Lung (tissue), 12 donors: Measurements from ENCODE around the gene PDE1C. TPM values are rescaled to one million over a fixed set of nuclear protein-coding genes. Genes with fewer than 3 reads are reported as not detected.
"Not testable (repeated sequence)": the region's sequence is repeated elsewhere in the genome, so short reads cannot be mapped to it uniquely, and the experiment has no call there.

Experiments
- ATAC-seq: fragments of 200-7000 bp; cut with Tn5 transposase; one replicate; pipeline ENCODE4 v1.9.1; 2020; ENCODE audit warnings: moderate number of reproducible peaks; ENCODE audit not compliant: insufficient read depth, low FRiP score
- DNase-seq, 3 donors: peaks; one replicate each; pipeline ENCODE4 v3.0.0-alpha.2; 2013 to 2017
- H3K27ac ChIP-seq, 2 donors: one replicate each; pipeline ENCODE4 v1.5.1; 2013; ENCODE audit warnings: mild to moderate bottlenecking in 2 of 2, moderate library complexity in 2 of 2, control low read depth in 1 of 2, inconsistent platforms in 1 of 2, low read depth in 1 of 2, low read length in 1 of 2
- H3K27me3 ChIP-seq, 3 donors: one replicate each; pipeline ENCODE4 v1.5.1; 2013; ENCODE audit warnings: low read length in 2 of 3; ENCODE audit not compliant: control insufficient read depth in 3 of 3, insufficient read depth in 3 of 3
- H3K36me3 ChIP-seq, 4 donors: one replicate each; pipeline ENCODE4 v1.5.1; 2013; ENCODE audit warnings: low read length in 4 of 4, mild to moderate bottlenecking in 1 of 4, moderate library complexity in 1 of 4; ENCODE audit not compliant: control insufficient read depth in 4 of 4, insufficient read depth in 4 of 4
- H3K4me1 ChIP-seq, 5 donors: one replicate each; pipeline ENCODE4 v1.5.1; 2013; ENCODE audit warnings: low read length in 5 of 5, mild to moderate bottlenecking in 2 of 5, moderate library complexity in 1 of 5; ENCODE audit not compliant: control insufficient read depth in 5 of 5, insufficient read depth in 5 of 5
- H3K4me3 ChIP-seq: one replicate; pipeline ENCODE4 v1.5.1; 2013; ENCODE audit warnings: mild to moderate bottlenecking, control low read depth, moderate library complexity
- H3K9ac ChIP-seq, 2 donors: one replicate each; pipeline ENCODE4 v1.5.1; 2013; ENCODE audit warnings: low read length in 2 of 2, control low read depth in 1 of 2; ENCODE audit not compliant: insufficient read depth in 1 of 2
- H3K9me3 ChIP-seq, 4 donors: one replicate each; pipeline ENCODE4 v1.5.1; 2013; ENCODE audit warnings: low read length in 3 of 4, mild to moderate bottlenecking in 1 of 4, moderate library complexity in 1 of 4; ENCODE audit not compliant: control insufficient read depth in 4 of 4, insufficient read depth in 3 of 4
- WGBS, 2 donors: extraction: QIAGEN DNeasy Blood & Tissue Kit; methylation state at CpG; one replicate each; pipeline ENCODE4 v1.1.7; 2013; 5-methylcytosine and 5-hydroxymethylcytosine counted together
- polyA plus RNA-seq, 2 donors: library from polyadenylated mRNA; stranded (reverse); fragments of 200-250 nt; gene quantifications; one replicate each; pipeline ENCODE4 v1.2.1, GENCODE V29; 2013
- total RNA-seq, 2 donors: library from RNA; depleted of rRNA in 1 of 2; stranded (reverse); fragments of >200 nt in 1 of 2; gene quantifications; one replicate each; pipeline ENCODE4 v1.2.1, GENCODE V29; 2014 to 2021
- TF ChIP-seq, protein P1 (sequence below): IDR thresholded peaks from 2 replicates; pipeline ENCODE4 v1.5.1; 2012; ENCODE audit warnings: mild to moderate bottlenecking; ENCODE audit errors: control extremely low read depth, extremely low read depth
- donor health status: control.
- donor health status: control.
- donor health status: Bipolar disorder and iron deficiency.
- donor health status: healthy.
- donor health status: DM: yes; HTN: yes; CAD: no.

The PDE1C gene
- total and polyA plus RNA-seq, 4 donors, result 1.9 to 14.3 (median 6.1) TPM

DNA sequence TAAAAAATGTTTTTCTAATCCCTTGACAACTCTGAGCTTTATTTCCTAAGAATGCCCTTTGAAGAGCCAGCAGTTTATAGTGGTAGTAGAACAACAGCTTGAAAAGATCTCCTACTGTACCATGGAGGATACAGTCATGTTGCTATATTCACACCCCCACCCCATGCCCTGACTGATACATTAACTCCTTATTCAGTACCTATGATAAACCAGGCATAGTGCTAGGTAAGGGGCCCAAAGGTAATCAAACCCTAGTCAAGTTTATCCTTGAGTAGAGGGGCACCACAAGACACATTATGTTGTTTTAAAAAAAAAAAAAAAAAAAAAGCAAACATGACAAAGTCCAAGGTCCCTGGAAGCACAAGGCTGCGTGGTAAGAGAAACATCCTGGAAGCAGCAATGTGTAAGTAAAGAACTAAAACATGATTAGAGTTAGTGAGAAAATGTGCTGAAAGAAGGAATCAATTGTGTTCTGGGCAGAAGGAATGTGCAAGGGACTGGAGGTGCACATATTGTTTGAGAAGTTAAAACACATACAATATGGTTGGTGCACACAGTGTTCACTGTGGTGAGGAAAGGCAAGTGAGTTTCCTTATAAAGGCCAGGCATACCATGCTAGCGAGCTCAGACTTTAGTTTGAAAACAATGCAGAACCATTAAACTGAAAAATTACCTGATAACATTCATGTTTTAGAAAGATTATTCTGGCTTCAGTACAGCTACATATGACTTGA, 51.2 kb downstream of the PDE1C start:
- no peak overlapping the region for H3K9ac ChIP-seq
- H3K9me3 ChIP-seq, result no peaks in the 10 kb centered on the region
- ATAC-seq, result no peak
- H3K4me3 ChIP-seq, result no peak overlapping the region
- no peaks in the 10 kb centered on the region for H3K27me3 ChIP-seq
- H3K27ac ChIP-seq, result no peak overlapping the region
- WGBS, 2 donors, result 78 to 89% methylated on average over 2 of the region's 2 CpGs
- DNase-seq, result no peak
- H3K36me3 ChIP-seq, result peaks cover 0 to 5% (median 0%) of the 10 kb centered on the region in 4 donors
- TF ChIP-seq, protein P1, sequence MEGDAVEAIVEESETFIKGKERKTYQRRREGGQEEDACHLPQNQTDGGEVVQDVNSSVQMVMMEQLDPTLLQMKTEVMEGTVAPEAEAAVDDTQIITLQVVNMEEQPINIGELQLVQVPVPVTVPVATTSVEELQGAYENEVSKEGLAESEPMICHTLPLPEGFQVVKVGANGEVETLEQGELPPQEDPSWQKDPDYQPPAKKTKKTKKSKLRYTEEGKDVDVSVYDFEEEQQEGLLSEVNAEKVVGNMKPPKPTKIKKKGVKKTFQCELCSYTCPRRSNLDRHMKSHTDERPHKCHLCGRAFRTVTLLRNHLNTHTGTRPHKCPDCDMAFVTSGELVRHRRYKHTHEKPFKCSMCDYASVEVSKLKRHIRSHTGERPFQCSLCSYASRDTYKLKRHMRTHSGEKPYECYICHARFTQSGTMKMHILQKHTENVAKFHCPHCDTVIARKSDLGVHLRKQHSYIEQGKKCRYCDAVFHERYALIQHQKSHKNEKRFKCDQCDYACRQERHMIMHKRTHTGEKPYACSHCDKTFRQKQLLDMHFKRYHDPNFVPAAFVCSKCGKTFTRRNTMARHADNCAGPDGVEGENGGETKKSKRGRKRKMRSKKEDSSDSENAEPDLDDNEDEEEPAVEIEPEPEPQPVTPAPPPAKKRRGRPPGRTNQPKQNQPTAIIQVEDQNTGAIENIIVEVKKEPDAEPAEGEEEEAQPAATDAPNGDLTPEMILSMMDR, result no peak
- peaks cover 0 to 15% (median 0%) of the 10 kb centered on the region in 5 donors for H3K4me1 ChIP-seq

DNA sequence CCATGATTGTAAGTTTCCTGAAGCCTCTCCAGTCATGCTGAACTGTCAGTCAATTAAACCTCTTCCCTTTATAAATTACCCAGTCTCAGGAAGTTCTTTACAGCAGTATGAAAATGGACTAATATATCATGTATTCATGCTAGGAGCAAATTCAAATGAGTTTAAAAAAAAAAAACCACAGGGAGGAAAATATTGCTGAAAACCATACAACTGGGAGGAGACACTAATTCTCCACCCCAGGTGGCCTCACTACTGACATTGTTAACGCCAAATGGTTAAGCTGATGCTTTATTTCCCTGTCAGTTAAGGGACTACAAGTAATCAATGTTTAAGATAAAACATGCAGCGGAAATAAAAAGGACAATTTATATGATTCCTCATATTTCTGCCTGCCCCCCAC, 55.1 kb downstream of the PDE1C start:
- DNase-seq, result no peak
- TF ChIP-seq, protein P1, result no peak

DNA sequence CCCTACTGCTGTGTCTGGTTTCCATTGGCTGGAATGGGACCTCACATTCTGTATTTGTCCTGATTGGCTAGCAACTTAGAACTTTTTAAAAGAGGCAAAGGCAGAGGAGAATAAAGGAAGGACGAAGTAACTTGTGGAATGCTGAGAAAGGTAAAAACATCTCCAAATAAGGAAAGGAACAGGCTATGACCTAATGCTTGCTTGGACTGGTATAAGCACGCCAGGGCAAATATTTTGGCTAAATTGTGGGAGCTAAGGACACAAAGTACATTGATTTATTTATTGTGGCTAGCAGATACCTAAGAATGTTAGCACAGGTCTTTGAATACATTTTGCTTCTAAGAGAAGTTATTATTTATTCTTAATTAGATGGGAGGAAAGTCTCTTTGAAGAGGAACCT, 56.7 kb downstream of the PDE1C start:
- H3K4me1 ChIP-seq, H3K9me3 ChIP-seq, H3K36me3 ChIP-seq, ATAC-seq, H3K27me3 ChIP-seq, DNase-seq, H3K4me3 ChIP-seq, H3K9ac ChIP-seq, H3K27ac ChIP-seq: not testable (repeated sequence)
- 46 to 51% methylated on average over 2 of the region's 2 CpGs for whole genome bisulfite sequencing, 2 donors

More for the DNA sequence above, 55.1 kb downstream of the PDE1C start:
- Histone ChIP-seq H3K4me1 (peaks cover 0 to 6% (median 0%) of the 10 kb centered on the region in 5 donors), H3K9ac (no peak overlapping the region), H3K36me3 (peaks cover 0 to 5% (median 0%) of the 10 kb centered on the region in 4 donors), H3K9me3 (no peaks in the 10 kb centered on the region), H3K4me3 (no peak overlapping the region), H3K27ac (no peak overlapping the region), H3K27me3 (no peaks in the 10 kb centered on the region)
- ATAC-seq, result no peak
- 81 to 84% methylated on average over 2 of the region's 2 CpGs for WGBS, 2 donors

DNA sequence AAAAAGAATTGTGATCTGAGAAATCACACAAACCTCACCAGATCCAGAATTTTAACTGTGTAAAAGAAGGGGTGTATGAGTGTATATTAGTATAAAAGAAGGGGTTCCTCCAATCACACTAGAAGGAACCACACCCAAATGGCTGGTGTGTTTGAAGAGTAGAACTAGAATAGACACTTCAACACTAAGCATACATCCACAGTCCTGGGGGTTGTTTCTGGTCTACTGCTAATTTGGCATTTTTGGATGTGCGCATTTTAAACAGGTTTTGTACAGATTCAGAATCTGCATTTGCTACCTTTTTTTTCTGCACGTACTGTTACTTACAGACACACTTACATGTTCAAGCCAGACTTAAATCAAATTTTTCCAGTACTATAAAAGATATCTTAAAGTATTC, 64.6 kb downstream of the PDE1C start:
- 93 to 95% methylated on average over 2 of the region's 2 CpGs for WGBS, 2 donors
- no peak for ATAC-seq
- H3K9me3 ChIP-seq, result peaks cover 0 to 4% (median 2%) of the 10 kb centered on the region in 4 donors

More for the DNA sequence above, 64.6 kb downstream of the PDE1C start:
- no peak for DNase-seq
- H3K4me3 ChIP-seq, result no peak overlapping the region
- no peak overlapping the region for H3K9ac ChIP-seq
- peaks cover 0 to 3% (median 0%) of the 10 kb centered on the region in 5 donors for H3K4me1 ChIP-seq
- H3K27me3 ChIP-seq, result no peaks in the 10 kb centered on the region
- peaks cover 0 to 6% (median 0%) of the 10 kb centered on the region in 4 donors for H3K36me3 ChIP-seq
- H3K27ac ChIP-seq, result no peak overlapping the region
- TF ChIP-seq, protein P1, result no peak
